Measurements from ENCODE around the gene KLRK1.
"Not testable (repeated sequence)": the region's sequence is repeated elsewhere in the genome, so short reads cannot be mapped to it uniquely, and the experiment has no call there.

KLRK1 gene

DNA sequence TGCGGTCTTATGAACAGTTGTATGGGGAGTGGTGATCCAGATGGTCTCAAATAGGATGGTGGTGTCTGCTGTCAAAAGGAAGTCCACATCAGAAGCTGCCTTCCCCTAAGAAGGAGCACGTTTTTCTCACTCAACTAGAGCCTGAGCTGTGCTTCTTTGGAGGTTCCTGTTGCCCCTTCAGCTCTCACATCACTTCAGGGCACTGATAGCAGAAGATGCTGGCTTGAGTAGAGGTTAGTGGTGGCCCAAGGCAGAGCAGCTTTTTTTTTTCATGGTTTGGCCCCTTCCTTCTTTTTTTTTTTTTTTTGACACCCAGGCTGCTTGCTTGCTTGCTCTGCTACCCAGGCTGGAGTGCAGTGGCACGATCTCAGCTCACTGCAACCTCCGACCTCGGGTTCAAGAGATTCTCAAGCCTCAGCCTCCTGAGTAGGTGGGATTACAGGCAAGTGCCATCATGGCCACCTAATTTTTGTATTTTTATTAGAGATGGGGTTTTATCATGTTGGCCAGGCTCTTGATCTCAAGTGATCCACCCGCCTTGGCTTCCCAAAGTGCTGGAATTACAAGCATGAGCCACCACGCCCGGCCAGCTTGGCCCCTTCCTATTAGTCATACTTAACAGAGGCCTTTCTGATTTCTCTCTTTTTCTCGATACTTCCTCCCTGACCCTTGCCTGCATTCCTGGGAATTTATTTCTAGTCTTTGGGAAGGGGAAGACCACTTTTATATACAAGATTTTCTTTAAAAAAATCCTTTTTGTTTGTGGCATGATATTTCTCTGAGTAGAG lies 50.6 kb downstream of the KLRK1 start:
- Histone ChIP-seq H3K9me3 (ENCODE audit: low read length) (no peaks in the 10 kb centered on the region), H3K4me3 (ENCODE audit: low read length) (no peak overlapping the region), H2AFZ (ENCODE audit: low read depth, low read length) (no peak overlapping the region), H3K27me3 (ENCODE audit: insufficient read depth, low read length) (no peaks in the 10 kb centered on the region), H3K36me3 (ENCODE audit: insufficient read depth, low read length) (no peaks in the 10 kb centered on the region), H3K4me1 (ENCODE audit: insufficient read depth, low read length) (no peaks in the 10 kb centered on the region)

DNA sequence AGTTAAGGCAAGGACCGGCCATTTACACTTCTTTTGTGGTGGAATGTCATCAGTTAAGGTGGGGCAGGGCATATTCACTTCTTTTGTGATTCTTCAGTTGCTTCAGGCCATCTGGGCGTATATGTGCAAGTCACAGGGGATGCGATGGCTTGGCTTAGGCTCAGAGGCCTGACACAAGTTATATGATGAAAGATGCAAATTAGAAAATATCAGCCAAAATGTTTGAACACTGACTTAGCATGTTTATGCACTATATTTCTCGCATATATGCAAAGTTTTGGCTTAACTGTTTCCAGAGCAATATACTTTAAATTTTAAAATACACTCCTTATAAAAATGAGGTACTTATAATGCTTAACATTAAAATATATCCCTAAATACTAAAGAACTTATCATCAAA lies 51.4 kb downstream of the KLRK1 start:
- not testable (repeated sequence) for H3K36me3 ChIP-seq (ENCODE audit: insufficient read depth, low read length); H3K4me3 ChIP-seq (ENCODE audit: low read length); H3K27me3 ChIP-seq (ENCODE audit: insufficient read depth, low read length)

DNA sequence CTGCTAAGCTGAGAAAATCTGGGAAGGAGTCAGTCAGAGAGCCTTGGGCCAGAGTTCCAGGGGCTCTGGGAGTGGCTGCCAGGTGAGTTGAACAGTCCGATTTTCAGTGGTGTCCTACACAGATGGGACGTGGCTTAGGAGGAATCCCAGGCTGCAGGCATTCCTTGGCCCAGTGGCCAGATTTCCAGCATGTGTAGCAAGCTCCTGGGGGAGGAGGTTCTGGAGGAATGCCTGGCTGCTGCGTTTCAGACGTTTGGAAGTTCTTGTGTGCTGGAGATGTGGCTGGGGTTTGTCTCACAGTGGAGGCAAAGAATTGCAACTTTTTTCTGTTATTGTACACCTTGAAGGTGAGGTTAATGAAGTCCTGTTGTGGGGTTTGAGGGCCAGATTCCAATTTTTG lies 53.6 kb downstream of the KLRK1 start:
- not testable (repeated sequence) for H3K4me1 ChIP-seq (ENCODE audit: insufficient read depth, low read length); H3K27me3 ChIP-seq (ENCODE audit: insufficient read depth, low read length); H3K4me3 ChIP-seq (ENCODE audit: low read length); H3K36me3 ChIP-seq (ENCODE audit: insufficient read depth, low read length); H2AFZ ChIP-seq (ENCODE audit: low read depth, low read length); H3K9me3 ChIP-seq (ENCODE audit: low read length)

More for the DNA sequence above, 51.4 kb downstream of the KLRK1 start:
- H2AFZ ChIP-seq (ENCODE audit: low read depth, low read length); H3K9me3 ChIP-seq (ENCODE audit: low read length); H3K4me1 ChIP-seq (ENCODE audit: insufficient read depth, low read length): not testable (repeated sequence)

DNA sequence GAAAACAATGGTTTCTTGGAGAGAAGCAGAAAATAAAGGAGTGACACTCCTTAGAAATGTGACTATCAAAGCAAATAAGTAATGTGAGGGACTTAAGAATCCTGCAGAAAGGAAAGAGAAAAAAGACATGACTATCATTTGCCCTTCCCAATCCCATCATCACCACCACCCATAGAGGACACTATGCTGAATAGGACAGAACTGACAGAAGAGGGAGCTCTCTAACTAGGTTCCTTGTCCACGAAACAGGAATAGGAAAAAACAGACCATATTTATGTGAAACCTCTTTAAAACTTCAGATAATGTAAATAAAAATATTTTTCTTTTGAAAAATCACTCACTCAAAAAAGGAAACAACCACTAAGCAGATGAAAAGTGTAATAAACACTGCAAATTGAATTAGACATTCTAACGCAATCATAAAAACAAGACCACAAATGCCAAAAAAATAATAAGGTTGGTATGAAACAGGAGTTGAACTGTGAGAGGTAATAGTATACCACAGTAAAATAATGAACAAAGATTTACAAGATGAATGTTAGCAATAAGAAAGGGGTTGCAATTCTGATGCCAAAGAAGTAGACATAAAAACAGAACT lies 58.1 kb downstream of the KLRK1 start:
- Histone ChIP-seq H3K4me3 (ENCODE audit: low read length) (no peak overlapping the region), H3K27me3 (ENCODE audit: insufficient read depth, low read length) (no peaks in the 10 kb centered on the region), H3K4me1 (ENCODE audit: insufficient read depth, low read length) (no peaks in the 10 kb centered on the region)

DNA sequence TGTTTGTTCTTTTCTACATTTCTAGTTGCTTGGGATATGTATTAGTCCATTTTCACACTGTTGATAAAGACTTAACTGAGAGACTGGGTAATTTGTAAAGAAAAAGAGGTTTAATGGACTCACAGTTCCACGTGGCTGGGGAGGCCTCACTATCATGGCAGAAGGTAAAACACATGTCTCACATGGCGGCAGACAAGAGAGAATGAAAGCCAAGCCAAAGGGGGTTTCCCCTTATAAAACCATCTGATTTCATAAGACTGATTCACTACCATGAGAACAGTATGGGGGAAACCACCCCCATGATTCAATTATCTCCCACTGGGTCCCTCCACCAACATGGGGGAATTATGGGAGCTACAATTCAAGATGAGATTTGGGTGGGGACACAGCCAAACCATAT lies 61.1 kb downstream of the KLRK1 start:
- not testable (repeated sequence) for H2AFZ ChIP-seq (ENCODE audit: low read depth, low read length); H3K36me3 ChIP-seq (ENCODE audit: insufficient read depth, low read length); H3K9me3 ChIP-seq (ENCODE audit: low read length); H3K4me3 ChIP-seq (ENCODE audit: low read length); H3K4me1 ChIP-seq (ENCODE audit: insufficient read depth, low read length); H3K27me3 ChIP-seq (ENCODE audit: insufficient read depth, low read length)

More for the DNA sequence above, 58.1 kb downstream of the KLRK1 start:
- Histone ChIP-seq H3K36me3 (ENCODE audit: insufficient read depth, low read length) (no peaks in the 10 kb centered on the region), H2AFZ (ENCODE audit: low read depth, low read length) (no peak overlapping the region), H3K9me3 (ENCODE audit: low read length) (no peaks in the 10 kb centered on the region)

Data from neuron (in vitro differentiated cells).